Measurements from ENCODE around the gene DCAF15.

DCAF15 gene

DNA sequence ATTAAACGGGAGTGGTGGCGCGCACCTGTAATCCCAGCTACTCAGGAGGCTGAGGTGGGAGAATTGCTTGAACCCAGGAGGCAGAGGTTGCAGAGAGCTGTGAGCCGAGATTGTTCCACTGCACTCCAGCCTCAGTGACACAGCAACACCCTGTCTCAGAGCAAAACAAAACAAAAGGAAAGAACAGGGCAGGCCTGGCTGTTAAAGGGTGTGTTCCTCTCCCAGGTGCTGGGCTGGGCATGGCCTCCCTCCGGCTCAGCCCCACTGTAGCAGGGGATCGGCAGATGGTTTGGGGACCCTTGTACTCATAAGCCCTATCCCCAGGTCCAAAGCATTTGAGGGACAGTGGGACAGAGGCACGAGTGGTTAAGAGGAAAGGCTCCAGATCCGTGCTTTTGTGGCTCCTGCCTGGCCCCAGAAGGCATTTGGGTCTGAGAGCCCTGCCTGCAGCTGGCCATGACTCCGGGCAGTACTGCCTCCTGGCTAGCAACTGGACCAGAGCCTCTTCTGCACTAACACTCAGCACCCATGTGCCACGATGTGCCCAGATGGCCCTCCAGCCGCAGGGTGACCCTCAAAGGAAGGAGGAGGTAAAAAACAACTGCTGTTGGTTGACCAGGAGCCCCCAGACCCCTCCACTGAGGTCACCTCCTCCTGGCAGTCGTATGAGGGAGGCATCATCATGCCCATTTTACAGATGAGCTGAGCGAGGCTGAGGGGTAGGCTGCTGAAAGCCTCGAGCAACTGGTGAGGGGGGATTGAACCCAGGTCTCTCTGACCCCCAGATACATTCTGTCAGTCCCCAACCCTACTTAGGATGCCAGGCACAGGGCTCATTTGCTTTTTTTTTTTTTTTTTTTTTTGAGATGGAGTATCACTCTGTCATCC lies 43.8 kb downstream of the DCAF15 start:
- no peak for DNase-seq

- DNase-seq = no peak
Measured at GRCh38 chr19:13996928-13997630, 44.8 kb downstream of the DCAF15 start.

GRCh38 chr19:13997631-13997962 lies 45.3 kb downstream of the DCAF15 start:
- DNase-seq = no peak

DNA sequence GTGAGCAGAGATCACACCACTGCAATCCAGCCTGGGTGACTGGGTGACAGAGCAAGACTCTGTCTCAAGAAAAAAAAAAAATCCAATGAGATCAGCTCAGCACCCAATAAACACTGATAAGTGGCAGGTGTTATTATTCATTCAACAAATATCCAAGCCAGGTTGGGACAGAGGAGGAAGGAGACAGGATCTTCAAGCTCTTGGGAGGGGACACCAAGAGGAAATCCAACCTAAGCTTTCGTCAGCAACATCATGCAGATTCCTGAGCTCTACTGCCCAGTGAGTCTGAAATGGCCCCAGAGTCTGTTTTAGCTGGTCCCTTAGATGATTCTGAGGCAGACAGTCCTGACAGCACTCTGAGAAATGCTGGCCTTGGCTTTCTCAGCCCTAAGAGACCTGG lies 46.1 kb downstream of the DCAF15 start:
- DNase-seq = no peak

GRCh38 chr19:13999085-13999484 lies 46.8 kb downstream of the DCAF15 start:
- DNase-seq = no peak

DNA sequence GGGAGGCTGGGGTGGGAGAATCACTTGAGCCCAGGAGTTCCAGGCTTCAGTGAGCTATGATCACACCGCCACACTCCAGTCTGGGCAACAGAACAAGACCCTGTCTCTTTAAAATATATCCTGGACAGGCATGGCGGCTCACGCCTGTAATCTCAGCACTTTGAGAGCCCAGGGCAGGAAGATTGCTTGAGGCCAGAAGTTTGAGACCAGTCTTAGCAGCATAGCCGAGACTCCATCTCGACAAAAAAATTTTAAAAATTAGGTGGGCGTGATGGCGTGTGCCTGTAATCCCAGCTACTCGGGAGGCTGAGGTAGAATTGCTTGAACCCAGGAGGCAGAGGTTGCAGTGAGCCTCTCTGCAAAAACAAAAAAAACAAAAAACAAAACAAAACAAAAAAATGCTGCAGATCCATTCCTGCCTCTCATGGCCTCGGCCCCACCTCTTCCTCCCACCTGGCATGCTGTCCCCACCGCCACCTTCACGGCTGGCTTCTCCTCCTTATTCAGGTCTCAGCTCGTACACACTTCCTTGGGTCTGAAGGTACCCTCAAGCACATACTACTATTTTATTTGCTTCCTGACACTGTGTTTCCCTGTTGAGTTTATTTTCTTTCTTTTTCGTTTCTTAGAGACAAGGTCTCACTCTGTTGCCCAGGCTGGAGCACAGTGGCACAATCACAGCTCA lies 48.5 kb downstream of the DCAF15 start:
- no peak for DNase-seq

GRCh38 chr19:14002571-14003250 lies 50.4 kb downstream of the DCAF15 start:
- DNase-seq = no peak

DNA sequence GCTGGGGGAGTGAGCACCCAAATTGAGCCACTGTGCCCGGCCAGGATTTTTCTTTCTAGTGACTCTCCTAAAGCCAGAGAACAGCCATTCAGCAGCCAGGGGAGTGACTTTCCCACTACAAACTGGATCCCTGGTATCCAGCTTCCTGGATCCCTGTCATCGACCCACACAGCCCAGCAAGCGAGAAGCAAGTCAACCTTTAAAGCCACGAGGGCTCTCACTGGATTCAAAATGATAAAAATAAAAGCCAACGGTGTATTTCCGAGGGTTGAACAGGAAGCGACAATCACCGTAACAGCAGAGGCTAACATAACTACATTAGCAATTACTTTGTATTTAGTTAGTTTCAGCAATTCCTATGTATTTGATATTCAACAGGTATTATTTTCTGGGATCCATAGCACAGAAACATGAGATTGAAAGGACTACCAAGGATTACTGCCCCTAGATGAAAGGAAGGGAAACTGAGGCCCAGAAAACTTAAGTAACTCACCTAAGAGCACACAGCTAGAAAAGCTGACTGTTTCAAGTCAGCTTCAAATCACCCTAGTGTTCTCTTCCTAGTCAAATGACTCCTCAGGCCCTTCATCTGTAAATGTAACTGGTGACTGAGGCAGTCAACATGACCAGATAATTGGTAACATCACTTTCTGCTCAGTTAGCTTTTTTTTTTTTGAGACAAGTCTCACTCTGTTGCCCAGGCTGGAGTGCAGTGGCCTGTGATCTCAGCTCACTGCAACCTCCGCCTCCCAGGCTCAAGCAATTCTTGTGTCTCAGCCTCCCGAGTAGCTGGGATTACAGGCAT lies 51.1 kb downstream of the DCAF15 start:
- DNase-seq = no peak

DNA sequence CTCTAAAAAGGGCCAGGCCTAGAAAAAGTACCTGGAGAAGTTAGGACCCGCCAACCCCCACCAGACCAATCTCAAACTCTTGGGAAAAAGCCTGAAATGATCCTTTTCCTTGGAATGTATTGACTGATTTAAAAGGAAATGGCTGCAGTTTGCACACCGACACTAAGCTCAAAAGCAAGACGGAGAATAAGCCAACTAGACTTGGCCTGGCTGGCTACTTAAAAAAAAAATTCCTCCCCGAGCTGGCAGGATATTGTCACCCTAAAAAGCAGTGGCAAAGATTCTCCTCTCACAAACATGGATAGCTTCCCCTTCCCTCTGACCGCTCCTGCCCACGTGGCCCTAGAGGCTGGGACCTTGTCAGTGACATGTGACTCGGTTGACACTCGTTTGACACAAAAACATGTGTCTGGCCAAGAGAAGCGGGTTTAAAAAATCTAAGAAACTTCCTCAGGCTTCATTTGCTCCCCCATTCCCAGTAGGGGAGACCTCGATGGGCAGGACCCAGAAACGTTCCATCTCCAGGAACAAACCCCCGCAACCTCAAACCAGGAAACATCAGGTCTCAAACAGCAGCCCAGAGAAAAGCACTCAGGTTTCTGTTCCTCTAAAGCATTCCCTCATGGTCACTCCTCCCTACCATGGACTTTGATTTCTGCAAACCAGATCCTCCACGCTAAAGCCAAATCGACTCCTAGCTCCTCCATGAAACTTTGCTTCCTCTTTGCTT lies 52.5 kb downstream of the DCAF15 start:
- DNase-seq = no peak

GRCh38 chr19:14005349-14006084 lies 53.2 kb downstream of the DCAF15 start:
- DNase-seq = peak; percentile 85 to 91

DNA sequence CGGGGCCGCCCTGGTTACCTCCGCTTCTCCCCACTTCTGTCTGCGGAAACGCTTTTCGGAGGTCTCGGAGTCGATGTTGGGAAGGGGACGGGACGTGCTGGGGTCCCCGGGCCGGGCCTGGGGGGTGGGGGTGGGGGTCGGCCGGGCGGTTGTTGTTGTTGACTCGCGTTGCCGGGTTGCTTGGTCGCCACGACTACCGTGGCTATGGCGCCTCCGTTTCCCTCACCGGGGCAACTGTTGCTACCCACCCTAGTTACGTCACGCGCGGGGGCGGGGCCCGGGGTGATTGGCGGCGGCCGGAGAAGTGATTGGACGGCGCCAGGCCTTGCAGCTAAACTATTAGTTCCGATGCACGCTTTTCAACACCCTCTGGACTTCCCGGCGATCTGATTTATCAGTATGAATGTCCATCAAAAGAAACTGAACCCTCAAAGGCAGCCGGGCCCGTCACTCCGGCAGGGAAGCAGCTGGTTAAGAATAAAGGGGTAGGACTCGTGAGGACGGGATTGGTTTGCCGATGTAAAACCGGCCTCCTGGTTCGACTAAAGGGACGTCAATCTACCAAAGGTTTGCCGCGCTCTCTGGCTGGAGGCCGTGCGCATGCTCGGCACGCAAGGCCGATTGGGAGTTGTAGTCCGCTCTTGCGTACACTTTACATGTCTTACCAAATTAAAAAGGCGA lies 53.9 kb downstream of the DCAF15 start, which contains the start of gene RFX1:
RFX1 (minus strand) TSS at position 236 of the 681 bp plus-strand sequence. CDS start 12,477 bp downstream, outside the sequence.
- DNase-seq = peak; percentile 99 to 100

GRCh38 chr19:14006766-14007562 lies 54.7 kb downstream of the DCAF15 start:
- peak in 1 of 2 experiments; percentile 75 for DNase-seq

Data from stimulated activated CD4-positive, alpha-beta T cell treated with anti-CD3 and anti-CD28 coated beads, Interleukin-4, amount 100 ng/mL, for 4 hours (primary cell).